ENCODE results near the gene TFEB.
A peak's percentile ranks its signal among the peaks of the same experiment; 100 is the strongest.

TFEB gene

GRCh38 chr6:41638935-41639808 lies 96.2 kb downstream of the TFEB start:
- no peak for DNase-seq (ENCODE audit: low spot score)

- DNase-seq (ENCODE audit: low spot score), result peak; percentile 7
Measured at GRCh38 chr6:41638002-41638934, 97.1 kb downstream of the TFEB start, which contains the start of gene MDFI. TSS of gene MDFI (plus strand) at chr6:41638468. CDS start at chr6:41638750, 282 bp downstream.

- peak; percentile 31 for DNase-seq (ENCODE audit: low spot score)
Measured at GRCh38 chr6:41637194-41638001, 98.0 kb downstream of the TFEB start.

- peak; percentile 85 for DNase-seq (ENCODE audit: low spot score)
Measured at GRCh38 chr6:41636833-41637193, 98.6 kb downstream of the TFEB start.

GRCh38 chr6:41635365-41635764 lies 100.0 kb downstream of the TFEB start:
- DNase-seq (ENCODE audit: low spot score), result no peak

- DNase-seq (ENCODE audit: low spot score), result no peak
Measured at GRCh38 chr6:41634657-41635056, 100.8 kb downstream of the TFEB start.
